Measurements from ENCODE around the gene PHLPP1.
"Not testable (repeated sequence)": the region's sequence is repeated elsewhere in the genome, so short reads cannot be mapped to it uniquely, and the experiment has no call there.

The PHLPP1 gene

DNA sequence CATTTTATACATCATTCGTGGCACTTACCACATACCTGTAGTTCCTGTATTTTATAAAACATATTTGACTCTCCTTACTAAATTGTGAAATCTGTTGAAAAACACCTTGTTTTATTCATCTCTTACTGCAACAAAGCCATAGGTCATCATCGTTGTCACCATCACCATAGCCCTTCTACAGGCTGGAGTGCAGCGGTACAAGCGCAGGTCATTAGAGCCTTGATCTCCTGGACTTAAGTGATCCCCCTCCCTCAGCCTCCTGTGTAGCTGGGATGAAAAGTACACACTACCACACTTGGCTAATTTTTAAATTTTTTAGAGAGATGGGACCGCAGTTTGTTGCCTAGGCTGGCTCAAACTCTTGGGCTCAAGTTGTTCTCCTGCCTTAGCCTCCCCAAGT is 184.2 kb downstream of the PHLPP1 start:
- DNase-seq: no peak

DNA sequence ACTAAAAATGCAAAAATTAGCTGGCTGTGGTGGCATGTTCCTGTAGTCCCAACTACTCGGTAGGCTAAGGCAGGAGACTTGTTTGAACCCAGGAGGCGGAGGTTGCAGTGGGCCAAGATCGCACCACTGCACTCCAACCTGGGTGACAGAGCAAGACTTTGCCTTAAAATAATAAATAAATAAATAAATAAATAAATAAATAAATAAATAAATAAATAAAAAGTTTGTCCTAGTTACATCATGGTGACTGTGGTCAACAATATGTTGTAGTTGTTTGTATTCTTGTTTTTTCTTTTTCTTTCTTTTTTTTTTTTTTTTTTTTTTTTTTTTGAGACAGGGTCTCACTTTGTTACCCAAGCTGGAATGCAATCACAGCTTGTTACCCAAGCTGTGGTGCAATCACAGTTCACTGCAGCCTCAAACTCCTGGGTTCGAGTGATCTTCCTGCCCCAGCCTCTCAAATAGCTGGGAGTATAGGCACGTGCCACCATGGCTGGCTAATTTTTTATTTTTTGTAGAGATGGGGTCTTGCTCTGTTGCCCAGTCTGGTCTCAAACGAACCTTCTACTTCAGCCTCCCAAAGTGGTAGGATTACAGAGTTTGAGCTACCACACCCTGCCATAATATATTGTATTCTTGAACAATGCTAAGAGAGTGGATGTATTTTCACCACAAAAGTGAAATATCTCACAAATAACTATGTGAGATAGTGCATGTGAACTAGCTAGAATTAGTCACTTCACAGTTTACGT is 185.0 kb downstream of the PHLPP1 start:
- no peak for DNase-seq

DNA sequence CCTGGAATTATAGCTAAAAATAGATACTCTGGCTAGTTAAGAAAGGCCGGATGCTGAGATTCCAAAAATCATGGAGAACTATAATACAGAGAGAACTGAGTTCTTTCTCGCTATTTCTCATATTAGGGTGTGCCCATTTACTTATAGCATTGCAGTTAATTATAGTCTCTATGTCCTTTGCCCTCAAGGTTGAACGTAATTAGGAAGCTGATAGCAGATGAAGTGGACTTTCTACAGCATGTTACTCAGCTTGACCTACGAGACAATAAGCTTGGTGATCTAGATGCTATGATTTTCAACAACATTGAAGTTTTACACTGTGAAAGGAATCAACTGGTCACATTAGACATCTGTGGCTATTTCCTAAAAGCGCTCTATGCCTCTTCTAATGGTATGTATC is 187.4 kb downstream of the PHLPP1 start:
- no peak for DNase-seq

DNA sequence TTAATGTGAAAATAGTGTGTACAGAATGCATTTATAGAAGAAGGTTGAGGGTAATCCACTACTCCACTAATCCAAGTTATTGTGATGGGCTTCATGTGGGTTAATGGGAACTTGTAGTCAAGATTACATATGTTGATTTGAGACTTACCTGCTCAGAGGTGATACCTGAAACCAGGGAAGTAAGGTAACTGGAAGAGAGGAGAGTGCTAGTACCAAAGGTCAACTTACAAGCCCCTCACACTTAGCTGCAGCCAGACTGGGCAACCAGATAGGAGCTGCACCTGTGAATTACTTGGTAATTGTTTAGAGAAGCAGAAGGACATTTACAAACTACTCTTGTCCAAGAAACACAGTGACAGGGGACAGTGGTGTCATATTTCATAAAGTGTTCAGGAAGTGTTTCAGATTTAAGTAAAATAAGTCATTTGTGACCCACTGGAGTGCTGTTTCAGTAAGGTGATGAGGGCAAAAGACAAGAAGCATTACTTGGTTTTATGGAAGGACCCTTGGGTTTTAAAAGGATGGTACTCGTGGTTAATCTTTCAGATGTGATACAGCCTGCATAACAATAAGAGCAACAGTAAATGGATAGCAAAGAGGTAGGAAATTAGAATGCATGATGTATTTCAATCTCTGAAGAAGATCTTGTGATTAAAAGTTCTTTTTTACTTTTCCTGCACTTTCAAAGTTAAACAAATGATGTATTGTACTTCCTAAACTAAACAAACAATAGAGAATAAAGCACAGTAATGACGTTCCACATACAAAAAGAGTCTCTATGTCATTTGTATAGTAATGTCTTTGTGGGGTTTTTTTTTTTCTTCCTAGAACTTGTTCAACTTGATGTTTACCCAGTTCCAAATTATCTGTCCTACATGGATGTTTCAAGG is 189.3 kb downstream of the PHLPP1 start:
- no peak for DNase-seq

DNA sequence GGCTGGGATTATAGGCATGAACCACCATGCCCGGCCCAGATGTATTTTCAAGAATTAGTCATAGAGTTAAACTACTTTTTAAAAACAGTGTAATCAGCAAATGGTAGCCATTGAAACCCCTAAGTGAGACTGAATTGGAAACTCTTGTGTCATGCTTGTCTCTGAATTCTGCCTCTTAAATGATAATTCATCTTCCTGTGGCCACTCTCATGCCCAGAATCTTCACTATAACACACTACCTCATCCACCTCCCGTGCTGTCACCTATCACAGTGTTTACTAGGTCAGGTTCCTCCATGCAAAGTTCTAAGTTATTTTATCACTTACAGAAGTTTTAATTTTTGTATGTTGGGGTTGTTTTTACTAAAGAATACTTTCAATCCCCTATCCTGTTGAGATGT is 197.5 kb downstream of the PHLPP1 start:
- DNase-seq: no peak

DNA sequence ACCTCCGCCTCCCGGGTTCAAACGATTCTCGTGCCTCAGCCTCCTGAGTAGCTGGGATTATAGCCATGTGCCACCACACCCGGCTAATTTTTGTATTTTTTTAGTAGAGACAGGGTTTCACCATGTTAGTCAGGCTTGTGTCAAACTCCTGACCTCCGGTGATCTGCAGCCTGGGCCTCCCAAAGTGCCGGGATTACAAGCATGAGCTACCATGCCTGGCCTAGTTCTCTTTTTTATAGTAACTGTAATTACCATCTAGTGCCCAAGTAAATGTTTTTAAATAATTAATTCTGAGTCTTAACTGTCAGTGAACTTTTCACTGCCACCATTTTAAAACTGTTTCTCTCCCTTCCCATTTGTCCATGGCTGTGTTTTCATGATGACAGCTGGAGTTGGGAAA is 198.5 kb downstream of the PHLPP1 start:
- DNase-seq: not testable (repeated sequence)

DNA sequence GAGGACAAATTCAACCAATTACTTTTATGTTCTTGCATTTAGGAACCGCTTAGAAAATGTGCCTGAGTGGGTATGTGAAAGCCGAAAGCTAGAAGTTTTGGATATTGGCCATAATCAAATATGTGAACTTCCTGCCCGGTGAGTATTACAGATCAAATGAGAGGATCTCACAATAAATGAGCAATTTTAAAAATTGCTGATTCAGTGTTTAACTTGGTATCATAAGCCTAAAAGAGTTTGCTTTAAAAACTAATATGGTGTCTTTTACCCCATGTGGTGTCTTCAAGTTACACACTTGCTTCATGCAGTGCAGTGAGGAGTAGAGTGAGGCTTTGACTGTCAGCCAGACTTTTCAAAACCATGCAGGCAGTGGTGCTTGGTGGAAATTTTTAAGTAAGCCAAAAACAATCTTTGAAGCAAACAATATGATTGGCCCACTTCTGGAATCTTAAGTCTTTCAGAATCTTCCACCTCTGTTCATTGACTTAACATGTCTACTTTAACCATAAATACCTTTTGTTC is 199.6 kb downstream of the PHLPP1 start:
- DNase-seq: no peak

DNA sequence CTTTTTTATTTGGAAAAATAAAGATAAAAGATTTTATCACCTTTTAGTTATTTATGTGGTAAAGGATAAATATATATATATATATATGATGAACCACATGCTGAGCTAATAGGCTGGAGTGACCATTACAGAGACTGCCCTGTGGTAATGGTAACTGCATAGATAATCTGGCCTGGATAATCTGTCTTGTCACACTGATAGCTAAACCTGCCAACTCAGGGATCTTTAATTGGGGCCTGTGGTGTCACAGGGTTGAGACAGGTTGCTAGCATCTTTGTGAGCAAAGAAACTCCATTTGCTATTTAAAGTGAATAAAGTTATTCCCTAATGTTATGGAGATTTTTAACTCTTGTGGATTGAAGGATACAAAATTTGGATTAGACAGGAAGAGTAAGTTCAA is 203.0 kb downstream of the PHLPP1 start:
- no peak for DNase-seq

DNA sequence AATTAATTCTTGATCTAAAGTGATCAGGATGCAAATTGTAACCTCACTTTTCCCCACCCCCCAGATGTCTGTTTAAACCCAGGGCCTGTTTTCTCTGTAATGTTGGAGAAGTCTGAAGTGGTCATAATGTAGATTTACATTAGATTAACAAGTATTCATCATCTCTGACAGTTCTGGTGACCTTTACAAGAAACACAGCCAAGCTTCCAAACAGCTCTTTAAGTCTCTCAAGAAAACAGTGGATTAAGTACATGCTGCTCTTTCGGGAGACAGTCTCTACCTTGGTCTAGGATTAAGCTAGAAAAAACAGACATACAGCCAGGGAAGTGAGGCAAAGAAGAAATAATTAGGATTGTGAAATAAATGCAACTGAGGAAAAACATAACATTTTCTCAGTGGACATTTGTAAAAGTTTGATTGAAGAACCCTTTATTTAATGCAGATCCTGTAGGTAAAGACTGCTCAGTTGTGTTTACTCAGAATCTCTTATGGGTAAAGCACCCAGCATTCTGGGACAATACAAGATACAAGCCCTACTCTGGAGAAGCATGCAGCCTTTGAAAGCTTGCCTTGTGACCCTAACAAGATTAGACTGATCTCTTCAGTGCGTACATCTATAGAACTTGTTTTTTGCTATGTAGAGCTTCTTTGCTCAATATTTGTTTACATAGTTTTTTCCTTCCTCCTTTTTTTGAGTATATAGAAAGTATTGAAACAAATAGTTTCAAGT is 203.9 kb downstream of the PHLPP1 start:
- DNase-seq: no peak

DNA sequence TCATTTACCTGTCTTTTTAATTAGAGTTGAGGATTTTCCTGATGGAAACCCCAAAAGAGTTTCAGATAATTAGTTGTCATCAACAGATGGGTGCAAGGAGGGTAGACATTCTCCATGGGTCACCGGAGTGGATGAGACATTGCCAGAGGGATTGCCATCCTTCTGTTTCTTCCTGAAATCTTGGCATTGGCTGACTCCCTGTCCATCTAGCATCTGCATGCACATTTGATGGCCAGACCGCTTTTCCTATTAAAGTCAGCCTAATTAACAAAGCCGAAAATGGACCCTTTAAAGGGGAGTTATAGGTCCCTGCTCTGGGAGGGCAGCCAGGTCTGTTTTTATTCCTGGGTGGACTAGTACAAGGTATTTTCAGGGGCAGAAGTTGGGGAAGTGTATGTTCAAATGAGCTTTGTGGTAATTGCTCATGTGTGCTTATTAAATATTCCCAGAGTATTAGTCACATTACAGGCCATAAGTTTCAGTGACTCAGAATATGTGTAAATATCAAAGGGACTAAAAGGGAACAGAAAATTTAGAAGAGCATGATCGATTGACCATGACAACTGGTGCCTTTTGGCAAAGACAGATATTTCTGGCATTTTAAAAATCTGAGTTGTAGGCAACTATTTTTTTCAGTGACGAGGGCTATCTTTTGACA is 209.8 kb downstream of the PHLPP1 start:
- peak; percentile 44 for DNase-seq

DNA sequence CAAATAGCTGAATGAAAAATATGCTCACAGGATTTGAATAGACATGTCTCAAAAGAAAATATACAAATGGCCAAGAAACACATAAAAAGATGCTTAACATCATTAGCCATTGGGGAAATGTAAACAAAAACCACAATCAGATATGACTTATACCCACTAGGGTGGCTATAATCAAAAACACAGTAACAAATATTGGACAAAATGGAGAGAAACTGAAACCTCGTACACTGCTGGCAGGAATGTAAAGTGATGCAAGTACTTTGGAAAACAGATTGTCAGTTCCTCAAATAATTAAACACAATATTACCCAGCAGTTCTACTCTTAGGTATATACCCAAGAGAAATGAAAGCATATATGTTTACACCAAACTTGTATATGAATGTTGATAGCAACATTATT is 213.0 kb downstream of the PHLPP1 start:
- DNase-seq: peak; percentile 24

DNA sequence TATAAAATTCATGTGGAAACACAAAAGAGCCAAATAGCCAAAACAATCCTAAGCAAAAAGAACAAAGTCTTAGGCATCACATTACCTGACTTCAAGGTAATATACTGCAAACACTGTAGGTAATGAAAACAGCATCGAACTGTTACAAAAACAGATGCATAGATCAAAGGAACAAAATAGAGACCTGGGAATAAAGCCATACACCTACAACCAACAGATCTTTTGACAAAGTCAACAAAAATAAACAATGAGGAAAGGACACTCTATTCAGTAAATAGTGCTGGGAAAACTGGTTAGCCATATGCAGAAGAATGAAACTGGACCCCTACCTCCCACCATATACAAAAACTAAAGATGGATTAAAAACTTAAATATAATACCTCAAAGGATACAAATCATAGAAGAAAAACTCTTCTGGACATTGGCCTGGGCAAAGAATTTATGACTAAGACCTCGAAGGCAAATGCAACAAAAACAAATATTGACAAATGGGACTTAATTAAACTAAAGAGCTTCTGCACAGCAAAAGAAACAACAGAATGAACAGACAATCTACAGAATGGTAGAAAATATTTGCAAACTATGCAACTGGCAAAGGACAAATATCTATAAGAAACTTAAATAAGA is 218.0 kb downstream of the PHLPP1 start:
- DNase-seq: no peak

DNA sequence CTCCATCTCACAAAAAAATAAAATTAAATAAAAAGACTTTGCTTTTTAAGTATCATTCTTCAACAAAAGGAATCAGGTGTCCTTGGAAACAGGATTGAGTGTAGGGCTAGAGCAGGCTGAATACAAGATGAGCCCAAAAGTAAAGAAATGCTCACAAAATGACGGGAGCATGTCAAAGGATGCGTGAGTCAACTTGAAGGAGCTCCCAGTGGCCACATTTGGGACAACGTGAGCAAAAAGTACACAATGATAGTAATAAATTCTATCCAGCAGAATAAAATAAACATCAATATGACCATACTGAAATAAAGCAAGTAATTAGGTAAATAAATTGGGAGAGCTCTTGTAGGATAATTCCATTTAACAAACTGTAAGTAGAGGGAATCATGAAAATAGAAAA is 220.7 kb downstream of the PHLPP1 start:
- no peak for DNase-seq

DNA sequence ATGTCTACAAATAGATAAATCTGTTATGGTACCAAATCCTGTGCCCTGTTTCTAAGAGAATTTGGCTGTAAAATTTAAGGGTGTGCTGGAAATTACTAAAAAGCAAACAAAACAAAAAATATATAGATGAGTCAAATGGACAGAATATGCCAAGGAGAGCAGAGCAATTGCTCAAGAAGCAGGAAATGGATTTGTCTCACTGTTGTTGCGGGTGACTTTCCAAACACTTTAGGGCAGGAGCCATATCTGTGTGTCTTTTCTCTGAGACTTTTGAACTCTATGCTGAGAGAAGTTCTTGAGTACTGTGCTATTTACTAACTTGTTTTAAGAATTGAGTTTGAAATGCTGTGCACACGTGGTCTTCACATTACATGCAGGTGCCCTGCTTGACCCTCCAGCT is 221.7 kb downstream of the PHLPP1 start:
- peak; percentile 11 for DNase-seq

DNA sequence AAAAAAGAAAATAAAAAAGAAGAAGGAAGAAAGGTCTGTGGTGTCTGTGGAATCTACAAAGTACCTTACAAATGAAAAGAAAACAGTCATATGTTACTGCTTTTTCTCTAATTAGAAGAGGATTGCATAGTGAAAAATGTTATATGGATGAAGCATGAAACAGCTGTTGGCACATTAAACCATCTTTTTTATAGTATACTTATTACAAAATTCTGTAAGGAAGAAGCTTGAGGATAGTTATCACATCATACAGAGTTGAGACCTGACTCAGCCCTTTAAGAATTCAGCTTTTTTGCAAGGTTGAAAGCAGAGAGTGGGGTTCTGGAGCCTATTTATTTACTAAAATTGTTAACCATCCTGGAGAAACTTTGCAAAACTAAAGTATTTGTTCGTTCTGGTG is 222.7 kb downstream of the PHLPP1 start:
- peak; percentile 24 for DNase-seq

DNA sequence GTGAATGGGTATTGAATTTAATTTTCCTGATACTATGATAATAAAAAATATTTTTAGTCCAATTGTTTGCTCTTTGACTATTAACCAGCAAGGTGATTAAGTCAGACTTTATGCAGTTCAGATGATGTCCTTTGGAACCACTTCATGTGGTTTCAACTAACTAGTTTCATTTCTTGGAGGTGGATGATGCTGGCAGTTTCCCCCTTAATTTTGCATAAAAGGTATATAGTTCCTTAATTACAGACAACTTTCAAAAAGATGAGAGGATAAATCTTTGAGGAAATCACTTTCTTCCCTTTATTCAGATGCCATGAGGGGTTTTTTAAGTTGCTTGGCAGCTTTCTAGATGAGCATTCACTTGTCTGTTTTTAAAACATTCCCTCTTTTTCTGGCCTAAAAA is 223.1 kb downstream of the PHLPP1 start:
- no peak for DNase-seq

DNA sequence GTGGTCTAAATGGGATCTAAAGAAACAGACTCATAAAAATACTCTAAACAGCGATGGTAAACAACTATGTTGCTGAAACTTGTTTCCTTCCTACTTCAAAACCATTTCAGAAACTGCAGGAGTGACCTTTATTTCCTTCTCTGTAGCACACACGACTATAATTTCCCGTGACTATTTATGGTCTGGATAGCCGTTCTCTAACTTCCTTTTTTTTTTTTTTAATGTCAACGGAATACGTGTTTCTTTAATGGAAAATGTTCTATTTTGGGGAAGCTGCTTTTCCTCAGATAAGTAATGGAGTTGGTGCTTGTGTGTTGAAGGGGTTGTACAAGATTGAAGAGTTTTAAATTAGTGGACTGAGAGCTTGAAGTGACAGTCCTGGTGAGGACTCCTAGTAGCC is 224.1 kb downstream of the PHLPP1 start:
- no peak for DNase-seq

DNA sequence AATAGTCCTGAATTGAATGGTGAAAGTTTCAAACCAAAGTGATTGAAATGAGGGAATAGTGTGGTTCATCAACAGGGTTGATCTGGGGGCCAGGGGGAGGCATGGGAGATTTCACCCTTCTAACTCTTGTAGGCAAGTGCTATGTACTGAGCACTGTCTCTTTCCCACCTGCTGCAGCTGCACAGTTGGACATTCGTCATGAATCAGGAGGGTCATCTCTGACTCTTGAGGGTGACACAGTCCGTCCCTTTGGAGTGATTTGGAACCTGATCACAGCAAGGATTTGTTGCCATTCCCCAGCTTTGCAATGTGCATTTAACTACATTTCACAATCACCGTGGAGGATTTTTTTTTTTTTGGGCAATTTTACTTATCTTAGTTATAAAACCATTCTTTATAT is 224.6 kb downstream of the PHLPP1 start:
- DNase-seq: no peak

DNA sequence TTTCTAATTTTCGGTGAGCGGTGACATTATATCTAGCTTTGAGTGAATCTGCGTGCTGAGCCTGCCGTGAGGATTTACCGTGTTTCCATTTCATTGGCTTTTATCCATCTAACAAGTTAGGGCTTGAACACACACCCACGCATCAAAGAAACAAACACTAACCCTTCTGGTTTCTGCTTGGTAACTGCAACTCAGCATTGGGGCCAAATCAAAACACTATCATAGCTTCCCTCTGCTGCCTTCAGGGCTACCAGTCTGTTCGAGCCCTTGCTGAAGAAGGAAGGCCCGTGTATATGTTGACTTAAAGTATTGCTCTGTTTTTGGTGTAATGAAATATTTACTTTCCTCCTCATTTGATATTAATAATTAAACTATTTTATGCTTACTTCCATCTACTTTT is 227.2 kb downstream of the PHLPP1 start:
- DNase-seq: no peak

DNA sequence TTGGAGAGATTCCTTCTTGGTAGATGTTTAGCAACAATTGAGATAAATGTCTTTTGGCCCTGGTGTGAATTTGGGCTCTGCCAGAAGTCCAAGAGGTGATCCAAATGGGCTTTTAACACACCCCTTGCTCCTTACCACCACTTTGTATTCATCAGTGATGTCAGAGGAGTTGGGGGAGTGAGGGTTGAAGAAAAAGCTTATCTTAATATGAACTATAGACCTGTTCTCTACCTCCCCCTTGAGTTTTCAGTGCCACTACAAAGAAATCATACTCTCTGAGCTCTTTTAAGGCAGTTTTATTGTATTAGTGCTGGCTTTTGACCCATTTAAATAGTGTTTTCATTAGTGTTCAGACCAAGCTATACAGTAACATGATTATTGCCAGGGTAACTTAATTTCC is 229.1 kb downstream of the PHLPP1 start:
- DNase-seq: peak; percentile 7

DNA sequence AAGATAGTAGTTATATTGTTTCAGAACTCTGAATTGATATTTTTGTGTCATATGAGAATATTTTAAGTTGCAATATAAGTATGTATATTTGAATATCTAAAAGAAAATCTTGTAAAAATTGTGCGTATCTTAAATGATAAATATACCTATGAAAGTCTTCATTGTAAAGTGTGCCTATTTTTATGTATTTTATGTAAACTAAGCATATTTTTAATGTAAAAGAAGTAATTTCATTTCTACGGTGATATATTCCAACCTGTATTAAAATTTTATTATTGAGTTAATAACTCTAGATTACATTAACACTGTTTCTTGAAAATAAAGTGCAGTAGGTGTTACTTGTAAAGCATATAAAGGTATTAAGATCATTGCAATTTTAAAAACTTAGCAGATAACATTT is 233.4 kb downstream of the PHLPP1 start:
- DNase-seq: no peak

DNA sequence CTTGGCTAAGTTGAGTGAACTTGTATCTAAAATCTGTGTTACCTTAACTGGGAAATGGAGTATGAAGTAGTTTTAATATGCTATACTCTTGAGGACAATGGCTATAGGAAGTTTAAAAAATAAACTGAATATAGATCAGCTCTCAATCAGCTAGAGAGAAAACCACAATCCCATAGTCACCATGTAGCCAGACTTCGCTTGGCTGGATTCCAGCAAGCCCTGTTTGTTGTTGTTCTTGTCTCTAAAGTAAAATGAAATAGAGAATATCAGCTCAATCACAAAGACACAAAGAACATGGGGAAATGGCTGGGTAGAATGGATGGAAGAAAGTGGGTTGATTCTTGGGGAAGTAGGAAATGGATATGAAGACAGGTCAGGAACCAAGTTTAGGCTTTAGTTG is 234.9 kb downstream of the PHLPP1 start:
- no peak for DNase-seq
